Stimulated activated CD8-positive, alpha-beta memory T cell treated with anti-CD3 and anti-CD28 coated beads, Interleukin-15, amount 100 ng/mL, for 24 hours (primary cell): ENCODE measurements around the gene HEXD.

Source experiments
- DNase-seq: peaks from one replicate; pipeline ENCODE4 v3.0.0-alpha.2; 2020; ENCODE audit warnings: low read depth

The HEXD gene

GRCh38 chr17:82415336-82415735 is 2.8 kb upstream of the HEXD start:
- no peak for DNase-seq

GRCh38 chr17:82415786-82416185 is 2.4 kb upstream of the HEXD start:
- DNase-seq = no peak

- DNase-seq = no peak
Observed at GRCh38 chr17:82416264-82416663, 1.9 kb upstream of the HEXD start.

- no peak for DNase-seq
Observed at GRCh38 chr17:82416771-82417170, 1.4 kb upstream of the HEXD start.

GRCh38 chr17:82419540-82419939 is 1.4 kb downstream of the HEXD start:
- no peak for DNase-seq

- peak; percentile 30 for DNase-seq
Observed at GRCh38 chr17:82424001-82424862, 6.1 kb downstream of the HEXD start.

GRCh38 chr17:82424863-82425159 is 6.7 kb downstream of the HEXD start:
- DNase-seq = no peak

- no peak for DNase-seq
Observed at GRCh38 chr17:82428546-82428945, 10.4 kb downstream of the HEXD start.

GRCh38 chr17:82429824-82430223 is 11.7 kb downstream of the HEXD start:
- no peak for DNase-seq

GRCh38 chr17:82432017-82432416 is 13.9 kb downstream of the HEXD start:
- DNase-seq = no peak

GRCh38 chr17:82433560-82434215 is 15.5 kb downstream of the HEXD start:
- no peak for DNase-seq

- DNase-seq = no peak
Observed at GRCh38 chr17:82434216-82434565, 16.0 kb downstream of the HEXD start.

- DNase-seq = no peak
Observed at GRCh38 chr17:82435103-82435502, 17.0 kb downstream of the HEXD start.

- no peak for DNase-seq
Observed at GRCh38 chr17:82435601-82436583, 17.7 kb downstream of the HEXD start.

GRCh38 chr17:82436601-82437324 is 18.6 kb downstream of the HEXD start:
- DNase-seq = no peak

GRCh38 chr17:82437325-82437668 is 19.1 kb downstream of the HEXD start:
- DNase-seq = no peak

- no peak for DNase-seq
Observed at GRCh38 chr17:82438401-82439193, 20.4 kb downstream of the HEXD start.

GRCh38 chr17:82439194-82439828 is 21.2 kb downstream of the HEXD start:
- DNase-seq = no peak

GRCh38 chr17:82439829-82440365 is 21.8 kb downstream of the HEXD start:
- DNase-seq = no peak

- DNase-seq = no peak
Observed at GRCh38 chr17:82440469-82440981, 22.4 kb downstream of the HEXD start.
